GM18511 (cell line): ENCODE data around the gene STARD8.
"Not testable (repeated sequence)": the region's sequence is repeated elsewhere in the genome, so short reads cannot be mapped to it uniquely, and the experiment has no call there.

Source experiments
- ATAC-seq: cut with Tn5 transposase; IDR thresholded peaks from one replicate; pipeline ENCODE4 v1.9.1; 2021; ENCODE audit warnings: mild to moderate bottlenecking, moderate library complexity; ENCODE audit not compliant: unreplicated experiment

The STARD8 gene

GRCh38 chrX:68659385-68659784, 11.9 kb downstream of the STARD8 start:
- no peak for ATAC-seq

GRCh38 chrX:68659786-68660185, 12.3 kb downstream of the STARD8 start:
- no peak for ATAC-seq

- no peak for ATAC-seq
Observed at GRCh38 chrX:68660746-68661145, 13.3 kb downstream of the STARD8 start.

- no peak for ATAC-seq
Observed at GRCh38 chrX:68665502-68665901, 18.0 kb downstream of the STARD8 start.

- ATAC-seq = no peak
Observed at GRCh38 chrX:68666580-68666979, 19.1 kb downstream of the STARD8 start.

GRCh38 chrX:68669094-68669860, 21.8 kb downstream of the STARD8 start:
- no peak for ATAC-seq

- no peak for ATAC-seq
Observed at GRCh38 chrX:68669871-68670270, 22.4 kb downstream of the STARD8 start.

- ATAC-seq = no peak
Observed at GRCh38 chrX:68671221-68671620, 23.8 kb downstream of the STARD8 start.

- ATAC-seq = no peak
Observed at GRCh38 chrX:68672581-68673318, 25.3 kb downstream of the STARD8 start.

GRCh38 chrX:68675571-68675970, 28.1 kb downstream of the STARD8 start:
- no peak for ATAC-seq

GRCh38 chrX:68676335-68676734, 28.9 kb downstream of the STARD8 start:
- ATAC-seq = no peak

- no peak for ATAC-seq
Observed at GRCh38 chrX:68677998-68678397, 30.5 kb downstream of the STARD8 start.

- peak; percentile 49 for ATAC-seq
Observed at GRCh38 chrX:68681443-68681941, 34.0 kb downstream of the STARD8 start.

- ATAC-seq = no peak
Observed at GRCh38 chrX:68682790-68683189, 35.3 kb downstream of the STARD8 start.

GRCh38 chrX:68683580-68683979, 36.1 kb downstream of the STARD8 start:
- ATAC-seq = no peak

- ATAC-seq = no peak
Observed at GRCh38 chrX:68684291-68684918, 36.9 kb downstream of the STARD8 start.

- ATAC-seq = no peak
Observed at GRCh38 chrX:68684919-68685304, 37.4 kb downstream of the STARD8 start.

- ATAC-seq = no peak
Observed at GRCh38 chrX:68685685-68686084, 38.2 kb downstream of the STARD8 start.

GRCh38 chrX:68686097-68686977, 38.9 kb downstream of the STARD8 start:
- ATAC-seq = no peak

GRCh38 chrX:68688931-68689330, 41.5 kb downstream of the STARD8 start:
- ATAC-seq = not testable (repeated sequence)
